ENCODE results near the gene RFX2.

The RFX2 gene

DNA sequence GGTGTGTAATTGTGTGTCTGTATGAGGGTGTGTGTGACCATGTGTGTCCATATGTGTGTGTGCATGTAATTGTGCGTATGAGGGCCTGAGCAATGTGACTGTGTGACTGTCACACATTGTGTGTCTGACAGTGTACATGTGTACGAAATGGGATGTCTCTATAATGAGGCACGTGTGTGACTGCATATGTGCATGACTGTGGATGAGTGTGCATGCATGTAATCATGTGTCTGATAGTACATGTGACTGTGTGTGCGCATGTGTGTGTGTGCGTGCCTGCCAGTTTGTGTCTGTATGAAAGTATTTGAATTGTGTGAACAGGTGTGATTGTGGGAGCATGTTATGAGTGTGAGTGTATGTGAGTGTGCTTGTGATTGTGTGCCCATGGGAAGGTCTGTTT, 22.9 kb upstream of the RFX2 start:
- TF ChIP-seq, protein P1, sequence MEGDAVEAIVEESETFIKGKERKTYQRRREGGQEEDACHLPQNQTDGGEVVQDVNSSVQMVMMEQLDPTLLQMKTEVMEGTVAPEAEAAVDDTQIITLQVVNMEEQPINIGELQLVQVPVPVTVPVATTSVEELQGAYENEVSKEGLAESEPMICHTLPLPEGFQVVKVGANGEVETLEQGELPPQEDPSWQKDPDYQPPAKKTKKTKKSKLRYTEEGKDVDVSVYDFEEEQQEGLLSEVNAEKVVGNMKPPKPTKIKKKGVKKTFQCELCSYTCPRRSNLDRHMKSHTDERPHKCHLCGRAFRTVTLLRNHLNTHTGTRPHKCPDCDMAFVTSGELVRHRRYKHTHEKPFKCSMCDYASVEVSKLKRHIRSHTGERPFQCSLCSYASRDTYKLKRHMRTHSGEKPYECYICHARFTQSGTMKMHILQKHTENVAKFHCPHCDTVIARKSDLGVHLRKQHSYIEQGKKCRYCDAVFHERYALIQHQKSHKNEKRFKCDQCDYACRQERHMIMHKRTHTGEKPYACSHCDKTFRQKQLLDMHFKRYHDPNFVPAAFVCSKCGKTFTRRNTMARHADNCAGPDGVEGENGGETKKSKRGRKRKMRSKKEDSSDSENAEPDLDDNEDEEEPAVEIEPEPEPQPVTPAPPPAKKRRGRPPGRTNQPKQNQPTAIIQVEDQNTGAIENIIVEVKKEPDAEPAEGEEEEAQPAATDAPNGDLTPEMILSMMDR (conservative IDR thresholded peaks at IDR 0.05; ENCODE audit: low read length) = no peak
- TF ChIP-seq EZH2phosphoT487 (IDR thresholded peaks at IDR 0.05; ENCODE audit: borderline replicate concordance) = no peak
- no peaks in the 10 kb centered on the region for H3K9me3 ChIP-seq (ENCODE audit: insufficient read depth, low read depth, low read length)
- no peaks in the 10 kb centered on the region for H3K27me3 ChIP-seq (ENCODE audit: insufficient read depth, low read length, poor library complexity, severe bottlenecking)
- H3K79me2 ChIP-seq (ENCODE audit: insufficient read depth, low read length) = no peaks in the 10 kb centered on the region
- no peak overlapping the region for H2AFZ ChIP-seq (ENCODE audit: low read length)
- no peaks in the 10 kb centered on the region for H3K9me2 ChIP-seq (replicated peaks; ENCODE audit: low read depth, low read length)
- H4K20me1 ChIP-seq (ENCODE audit: insufficient read depth, low read length, poor library complexity, severe bottlenecking) = no peaks in the 10 kb centered on the region
- H3F3A ChIP-seq (ENCODE audit: low read depth) = no peaks in the 10 kb centered on the region
- H3K36me3 ChIP-seq (ENCODE audit: insufficient read depth, low read length) = no peaks in the 10 kb centered on the region
- H3K9ac ChIP-seq (ENCODE audit: low read depth, low read length, poor library complexity, severe bottlenecking) = no peak overlapping the region
- no peak overlapping the region for H3K4me2 ChIP-seq (ENCODE audit: low read depth, low read length, poor library complexity, severe bottlenecking)
- no peak overlapping the region for H3K4me3 ChIP-seq (ENCODE audit: low read length, poor library complexity, severe bottlenecking)
- H3K4me1 ChIP-seq (ENCODE audit: insufficient read depth, low read length, poor library complexity, severe bottlenecking) = no peaks in the 10 kb centered on the region

DNA sequence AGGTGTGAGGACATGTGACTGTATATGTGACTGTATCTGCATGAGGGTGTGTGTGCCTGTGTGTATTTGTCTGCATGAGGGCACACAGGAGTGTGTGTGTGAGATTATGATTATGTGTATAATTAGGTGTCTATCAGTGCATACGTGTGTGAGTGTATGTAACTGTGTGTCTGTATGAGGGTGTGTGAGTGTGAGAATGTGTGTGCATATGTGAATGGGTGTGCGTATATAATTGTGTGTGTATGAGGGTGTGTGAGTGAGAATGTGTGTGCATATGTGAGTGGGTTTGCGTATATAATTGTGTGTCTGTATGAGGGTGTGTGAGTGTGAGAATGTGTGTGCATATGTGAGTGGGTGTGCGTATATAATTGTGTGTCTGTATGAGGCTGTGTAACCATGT, 22.2 kb upstream of the RFX2 start:
- H3K79me2 ChIP-seq (ENCODE audit: insufficient read depth, low read length) = no peaks in the 10 kb centered on the region
- H3K9me2 ChIP-seq (replicated peaks; ENCODE audit: low read depth, low read length) = no peaks in the 10 kb centered on the region
- H3K4me1 ChIP-seq (ENCODE audit: insufficient read depth, low read length, poor library complexity, severe bottlenecking) = no peaks in the 10 kb centered on the region
- H2AFZ ChIP-seq (ENCODE audit: low read length) = no peak overlapping the region
- H3K9me3 ChIP-seq (ENCODE audit: insufficient read depth, low read depth, low read length) = no peaks in the 10 kb centered on the region
- no peak overlapping the region for H3K4me2 ChIP-seq (ENCODE audit: low read depth, low read length, poor library complexity, severe bottlenecking)
- no peaks in the 10 kb centered on the region for H3K36me3 ChIP-seq (ENCODE audit: insufficient read depth, low read length)
- no peaks in the 10 kb centered on the region for H3F3A ChIP-seq (ENCODE audit: low read depth)
- no peak overlapping the region for H3K9ac ChIP-seq (ENCODE audit: low read depth, low read length, poor library complexity, severe bottlenecking)
- TF ChIP-seq, protein P1 (conservative IDR thresholded peaks at IDR 0.05; ENCODE audit: low read length) = no peak
- no peak for TF ChIP-seq EZH2phosphoT487 (IDR thresholded peaks at IDR 0.05; ENCODE audit: borderline replicate concordance)
- H3K4me3 ChIP-seq (ENCODE audit: low read length, poor library complexity, severe bottlenecking) = no peak overlapping the region
- H3K27me3 ChIP-seq (ENCODE audit: insufficient read depth, low read length, poor library complexity, severe bottlenecking) = no peaks in the 10 kb centered on the region
- no peaks in the 10 kb centered on the region for H4K20me1 ChIP-seq (ENCODE audit: insufficient read depth, low read length, poor library complexity, severe bottlenecking)

DNA sequence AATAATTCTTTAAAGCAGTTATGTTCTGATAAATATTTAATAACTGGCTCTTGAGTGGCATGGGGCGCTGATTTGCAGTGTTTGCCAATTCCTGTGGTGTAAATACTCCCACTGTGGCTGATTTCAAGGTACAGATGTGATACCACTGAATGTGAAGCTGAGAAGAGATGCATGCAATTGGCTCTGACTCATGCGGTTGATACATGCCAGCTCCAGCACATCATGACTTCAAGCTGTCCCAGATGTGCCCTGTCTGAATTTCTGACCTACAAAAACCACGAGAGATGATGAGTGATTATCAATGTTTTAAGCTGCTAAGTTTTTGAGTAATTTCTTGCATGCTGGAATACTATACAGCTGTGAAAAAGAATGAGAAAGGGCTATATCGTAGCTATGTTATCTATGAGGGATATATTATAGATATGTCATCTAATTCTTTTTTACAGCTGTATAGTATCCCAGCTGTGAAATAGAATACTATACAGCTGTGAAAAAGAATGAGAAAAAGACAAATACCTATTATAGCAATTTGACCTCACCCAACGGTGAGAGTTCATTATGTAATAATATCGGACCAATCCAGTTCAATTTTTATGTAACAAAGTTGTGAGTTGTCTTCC, 17.5 kb upstream of the RFX2 start:
- Histone ChIP-seq H3K27me3 (ENCODE audit: insufficient read depth, low read length, poor library complexity, severe bottlenecking) (no peaks in the 10 kb centered on the region), H3K9me3 (ENCODE audit: insufficient read depth, low read depth, low read length) (no peaks in the 10 kb centered on the region), H3K79me2 (ENCODE audit: insufficient read depth, low read length) (no peaks in the 10 kb centered on the region), H4K20me1 (ENCODE audit: insufficient read depth, low read length, poor library complexity, severe bottlenecking) (no peaks in the 10 kb centered on the region), H3K4me3 (ENCODE audit: low read length, poor library complexity, severe bottlenecking) (no peak overlapping the region), H2AFZ (ENCODE audit: low read length) (no peak overlapping the region), H3K4me2 (ENCODE audit: low read depth, low read length, poor library complexity, severe bottlenecking) (no peak overlapping the region), H3K4me1 (ENCODE audit: insufficient read depth, low read length, poor library complexity, severe bottlenecking) (no peaks in the 10 kb centered on the region), H3K36me3 (ENCODE audit: insufficient read depth, low read length) (no peaks in the 10 kb centered on the region), H3K9me2 (replicated peaks; ENCODE audit: low read depth, low read length) (no peaks in the 10 kb centered on the region), H3K9ac (ENCODE audit: low read depth, low read length, poor library complexity, severe bottlenecking) (no peak overlapping the region), H3F3A (ENCODE audit: low read depth) (no peaks in the 10 kb centered on the region)
- no peak for TF ChIP-seq EZH2phosphoT487 (IDR thresholded peaks at IDR 0.05; ENCODE audit: borderline replicate concordance)
- TF ChIP-seq, protein P1 (conservative IDR thresholded peaks at IDR 0.05; ENCODE audit: low read length) = no peak

All from Loucy (cell line).